ENCODE data around the gene PRODH2.

The PRODH2 gene

DNA sequence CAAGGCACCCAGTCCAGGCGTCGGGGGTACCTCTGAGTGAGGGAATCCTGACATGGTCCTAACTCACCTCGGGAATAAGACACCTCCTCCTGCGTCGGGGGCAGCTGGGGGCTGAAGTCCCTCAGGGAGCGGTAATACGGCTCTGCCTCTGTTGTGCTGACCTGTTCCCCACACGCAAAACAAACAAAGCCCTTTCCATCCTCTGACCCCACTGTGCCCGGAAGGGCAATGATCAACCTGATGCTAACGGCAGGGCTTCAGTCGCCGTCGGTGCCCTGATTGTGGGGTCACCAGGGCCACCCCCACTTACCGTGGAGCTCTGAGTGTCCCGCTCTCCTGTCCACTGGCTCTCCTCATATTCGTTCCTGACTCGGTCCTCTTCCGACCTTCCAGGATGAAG is 18.3 kb upstream of the PRODH2 start:
- no peaks in the 10 kb centered on the region for H3K36me3 ChIP-seq (ENCODE audit: insufficient read depth, low read length)
- H3K27ac ChIP-seq = no peak overlapping the region
- DNase-seq (ENCODE audit: low read depth, low spot score) = no peak

DNA sequence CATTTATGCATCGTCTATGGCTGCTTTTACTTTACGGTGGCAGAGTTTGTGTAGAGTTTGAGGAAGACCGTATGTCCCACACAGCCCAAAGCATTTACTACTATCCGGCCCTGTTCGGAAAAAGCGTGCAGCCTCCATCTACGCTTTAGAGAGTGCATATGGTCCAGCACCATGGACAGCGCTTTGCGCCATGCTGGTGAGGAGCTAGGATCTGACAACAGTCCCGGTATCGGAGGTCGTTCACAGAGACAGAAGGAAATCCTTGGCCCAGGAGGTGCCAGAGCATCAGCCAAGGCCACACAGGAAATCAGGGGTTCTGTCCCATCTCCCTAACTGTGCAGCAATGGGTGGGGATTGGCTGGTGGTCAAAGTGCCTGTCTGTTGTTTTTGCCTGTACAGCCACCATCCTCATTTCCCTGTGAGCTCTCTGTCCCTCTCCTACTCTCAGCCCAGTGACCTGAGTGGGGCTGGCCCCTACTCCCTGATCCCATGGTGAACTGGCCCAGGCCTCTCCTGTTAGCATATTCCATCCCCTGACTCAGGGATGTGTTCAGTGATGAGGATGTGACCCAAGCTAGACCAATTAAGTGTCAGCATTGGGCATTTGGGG is 16.2 kb upstream of the PRODH2 start:
- Histone ChIP-seq H3K4me3 (no peak overlapping the region), H3K36me3 (ENCODE audit: insufficient read depth, low read length) (no peaks in the 10 kb centered on the region), H3K27ac (no peak overlapping the region), H3K9me3 (ENCODE audit: low read depth, low read length) (no peaks in the 10 kb centered on the region), H3K9ac (ENCODE audit: insufficient read length) (no peak overlapping the region)
- DNase-seq (ENCODE audit: low read depth, low spot score) = peak; percentile 14
- TF ChIP-seq FOXP2 (optimal IDR thresholded peaks at IDR 0.05; ENCODE audit: control extremely low read depth, extremely low read length, insufficient read depth) (no peak), EZH2 (IDR thresholded peaks at IDR 0.05) (no peak), POLR2AphosphoS5 (IDR thresholded peaks at IDR 0.05; ENCODE audit: borderline replicate concordance, low read depth, low read length) (no peak)

More for the DNA sequence above, 18.3 kb upstream of the PRODH2 start:
- no peaks in the 10 kb centered on the region for H3K9me3 ChIP-seq (ENCODE audit: low read depth, low read length)
- H3K9ac ChIP-seq (ENCODE audit: insufficient read length) = no peak overlapping the region
- TF ChIP-seq FOXP2 (optimal IDR thresholded peaks at IDR 0.05; ENCODE audit: control extremely low read depth, extremely low read length, insufficient read depth) (no peak), EZH2 (IDR thresholded peaks at IDR 0.05) (no peak), POLR2AphosphoS5 (IDR thresholded peaks at IDR 0.05; ENCODE audit: borderline replicate concordance, low read depth, low read length) (no peak)
- no peak overlapping the region for H3K4me3 ChIP-seq

DNA sequence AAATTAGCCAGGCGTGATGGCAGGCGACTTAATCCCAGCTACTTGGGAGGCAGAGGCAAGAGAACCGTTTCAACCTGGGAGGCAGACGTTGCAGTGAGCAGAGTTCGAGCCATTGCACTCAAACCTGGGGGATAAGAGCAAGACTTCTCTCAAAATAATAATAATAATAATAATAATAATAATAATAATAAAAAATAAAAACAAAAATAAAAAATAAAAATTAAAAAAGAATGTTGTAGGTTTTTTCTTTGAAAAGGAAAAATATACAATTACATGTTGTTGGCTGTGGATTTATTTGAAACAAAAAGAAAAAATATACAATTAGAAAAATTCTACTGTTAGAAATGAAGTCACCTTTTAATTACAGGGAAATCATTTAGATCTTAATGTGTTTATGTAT is 11.5 kb upstream of the PRODH2 start:
- TF ChIP-seq POLR2AphosphoS5 (IDR thresholded peaks at IDR 0.05; ENCODE audit: borderline replicate concordance, low read depth, low read length) (no peak), FOXP2 (optimal IDR thresholded peaks at IDR 0.05; ENCODE audit: control extremely low read depth, extremely low read length, insufficient read depth) (no peak), EZH2 (IDR thresholded peaks at IDR 0.05) (no peak)
- H3K4me3 ChIP-seq = no peak overlapping the region
- H3K9me3 ChIP-seq (ENCODE audit: low read depth, low read length) = no peaks in the 10 kb centered on the region
- no peak for DNase-seq (ENCODE audit: low read depth, low spot score)
- H3K36me3 ChIP-seq (ENCODE audit: insufficient read depth, low read length) = no peaks in the 10 kb centered on the region
- no peak overlapping the region for H3K9ac ChIP-seq (ENCODE audit: insufficient read length)
- H3K27ac ChIP-seq = no peak overlapping the region

DNA sequence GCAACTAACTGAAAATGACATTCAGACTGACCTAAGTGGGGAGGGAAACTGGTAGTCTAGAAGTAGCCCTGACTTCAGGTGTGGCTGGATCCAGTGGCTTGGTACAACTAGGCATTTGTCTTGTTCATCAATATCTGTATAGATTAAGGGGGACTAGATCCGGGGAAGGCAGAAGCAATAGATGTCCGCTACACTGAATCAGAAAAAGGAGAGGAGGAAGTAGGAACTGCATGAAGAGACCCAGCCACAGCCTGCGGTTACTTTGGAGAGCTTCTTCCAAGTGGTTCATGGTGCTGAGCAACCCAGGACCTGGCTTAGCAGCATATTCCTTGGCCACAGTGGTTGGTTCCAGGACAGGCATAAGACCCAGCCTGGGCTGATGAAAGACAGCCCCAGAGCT is 9.9 kb upstream of the PRODH2 start:
- no peak for DNase-seq (ENCODE audit: low read depth, low spot score)

DNA sequence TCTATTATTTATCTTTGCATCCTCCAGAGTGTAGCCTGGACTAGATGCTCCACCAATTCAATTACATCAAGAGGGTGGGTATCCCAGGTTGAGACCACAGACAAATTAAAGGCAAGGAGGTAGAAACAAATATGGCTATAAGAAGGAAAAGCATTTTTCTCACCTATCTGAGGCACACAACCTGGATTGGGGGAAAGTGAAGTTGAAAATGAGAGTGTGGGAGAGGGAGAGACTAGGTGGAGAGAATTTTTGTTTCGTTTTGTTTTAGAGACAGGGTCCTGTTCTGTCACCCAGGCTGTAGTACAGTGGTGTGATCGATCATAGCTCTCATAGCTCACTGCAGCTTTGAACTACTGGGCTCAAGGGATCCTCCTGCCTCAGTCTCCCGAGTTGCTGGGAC is 5.8 kb upstream of the PRODH2 start:
- H3K9me3 ChIP-seq (ENCODE audit: low read depth, low read length) = no peaks in the 10 kb centered on the region
- DNase-seq (ENCODE audit: low read depth, low spot score) = no peak
- no peak overlapping the region for H3K9ac ChIP-seq (ENCODE audit: insufficient read length)
- H3K36me3 ChIP-seq (ENCODE audit: insufficient read depth, low read length) = no peaks in the 10 kb centered on the region
- TF ChIP-seq FOXP2 (optimal IDR thresholded peaks at IDR 0.05; ENCODE audit: control extremely low read depth, extremely low read length, insufficient read depth) (no peak), EZH2 (IDR thresholded peaks at IDR 0.05) (no peak), POLR2AphosphoS5 (IDR thresholded peaks at IDR 0.05; ENCODE audit: borderline replicate concordance, low read depth, low read length) (no peak)
- H3K4me3 ChIP-seq = no peak overlapping the region
- H3K27ac ChIP-seq = no peak overlapping the region

More for the DNA sequence above, 9.9 kb upstream of the PRODH2 start:
- no peak overlapping the region for H3K9ac ChIP-seq (ENCODE audit: insufficient read length)
- no peaks in the 10 kb centered on the region for H3K9me3 ChIP-seq (ENCODE audit: low read depth, low read length)
- H3K4me3 ChIP-seq = no peak overlapping the region
- TF ChIP-seq EZH2 (IDR thresholded peaks at IDR 0.05) = no peak
- no peak for TF ChIP-seq POLR2AphosphoS5 (IDR thresholded peaks at IDR 0.05; ENCODE audit: borderline replicate concordance, low read depth, low read length)
- no peak for TF ChIP-seq FOXP2 (optimal IDR thresholded peaks at IDR 0.05; ENCODE audit: control extremely low read depth, extremely low read length, insufficient read depth)
- no peak overlapping the region for H3K27ac ChIP-seq
- H3K36me3 ChIP-seq (ENCODE audit: insufficient read depth, low read length) = no peaks in the 10 kb centered on the region

DNA sequence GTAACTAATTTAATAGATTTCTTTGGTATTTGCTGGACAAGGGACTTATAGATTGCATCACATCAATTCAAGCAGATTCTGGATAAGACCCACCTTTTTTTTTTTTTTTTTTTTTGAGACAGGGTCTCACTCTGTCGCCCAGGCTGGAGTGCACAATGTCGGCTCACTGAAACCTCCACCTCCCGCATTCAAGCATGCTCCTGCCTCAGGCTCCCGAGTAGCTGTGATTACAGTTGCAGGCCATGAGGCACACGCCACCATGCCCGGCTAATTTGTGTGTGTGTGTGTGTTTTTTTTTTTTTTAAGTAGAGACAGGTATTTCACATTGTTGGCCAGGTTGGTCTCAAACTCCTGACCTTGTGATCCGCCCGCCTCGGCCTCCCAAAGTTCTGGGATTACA is 4.2 kb upstream of the PRODH2 start:
- Histone ChIP-seq H3K9ac (ENCODE audit: insufficient read length) (no peak overlapping the region), H3K27ac (no peak overlapping the region), H3K9me3 (ENCODE audit: low read depth, low read length) (no peaks in the 10 kb centered on the region), H3K36me3 (ENCODE audit: insufficient read depth, low read length) (no peaks in the 10 kb centered on the region), H3K4me3 (no peak overlapping the region)
- TF ChIP-seq EZH2 (IDR thresholded peaks at IDR 0.05) = no peak
- no peak for TF ChIP-seq FOXP2 (optimal IDR thresholded peaks at IDR 0.05; ENCODE audit: control extremely low read depth, extremely low read length, insufficient read depth)
- no peak for TF ChIP-seq POLR2AphosphoS5 (IDR thresholded peaks at IDR 0.05; ENCODE audit: borderline replicate concordance, low read depth, low read length)
- DNase-seq (ENCODE audit: low read depth, low spot score) = no peak

DNA sequence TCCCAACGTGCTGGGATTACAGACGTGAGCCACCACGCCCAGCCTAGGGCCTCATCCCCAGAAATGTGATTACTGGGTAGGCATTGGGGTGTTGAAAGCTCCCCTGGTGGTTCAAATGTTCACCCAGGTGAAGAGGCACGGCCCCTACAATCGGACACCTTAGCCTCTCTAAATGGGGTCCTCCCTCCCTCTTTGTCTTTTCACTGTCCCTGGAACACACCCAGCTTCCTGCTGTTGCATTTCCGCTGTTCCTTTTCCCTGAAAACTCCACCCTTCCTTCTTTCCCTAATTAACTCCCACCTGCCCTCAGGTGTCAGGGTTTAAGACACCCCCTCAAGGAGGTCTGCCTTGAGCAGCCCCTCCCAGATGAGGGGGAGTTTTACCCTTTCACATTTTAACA is 3.6 kb upstream of the PRODH2 start:
- Histone ChIP-seq H3K4me3 (no peak overlapping the region), H3K27ac (no peak overlapping the region), H3K9me3 (ENCODE audit: low read depth, low read length) (no peaks in the 10 kb centered on the region), H3K36me3 (ENCODE audit: insufficient read depth, low read length) (no peaks in the 10 kb centered on the region), H3K9ac (ENCODE audit: insufficient read length) (no peak overlapping the region)
- no peak for DNase-seq (ENCODE audit: low read depth, low spot score)
- TF ChIP-seq FOXP2 (optimal IDR thresholded peaks at IDR 0.05; ENCODE audit: control extremely low read depth, extremely low read length, insufficient read depth) = no peak
- TF ChIP-seq EZH2 (IDR thresholded peaks at IDR 0.05) = no peak

DNA sequence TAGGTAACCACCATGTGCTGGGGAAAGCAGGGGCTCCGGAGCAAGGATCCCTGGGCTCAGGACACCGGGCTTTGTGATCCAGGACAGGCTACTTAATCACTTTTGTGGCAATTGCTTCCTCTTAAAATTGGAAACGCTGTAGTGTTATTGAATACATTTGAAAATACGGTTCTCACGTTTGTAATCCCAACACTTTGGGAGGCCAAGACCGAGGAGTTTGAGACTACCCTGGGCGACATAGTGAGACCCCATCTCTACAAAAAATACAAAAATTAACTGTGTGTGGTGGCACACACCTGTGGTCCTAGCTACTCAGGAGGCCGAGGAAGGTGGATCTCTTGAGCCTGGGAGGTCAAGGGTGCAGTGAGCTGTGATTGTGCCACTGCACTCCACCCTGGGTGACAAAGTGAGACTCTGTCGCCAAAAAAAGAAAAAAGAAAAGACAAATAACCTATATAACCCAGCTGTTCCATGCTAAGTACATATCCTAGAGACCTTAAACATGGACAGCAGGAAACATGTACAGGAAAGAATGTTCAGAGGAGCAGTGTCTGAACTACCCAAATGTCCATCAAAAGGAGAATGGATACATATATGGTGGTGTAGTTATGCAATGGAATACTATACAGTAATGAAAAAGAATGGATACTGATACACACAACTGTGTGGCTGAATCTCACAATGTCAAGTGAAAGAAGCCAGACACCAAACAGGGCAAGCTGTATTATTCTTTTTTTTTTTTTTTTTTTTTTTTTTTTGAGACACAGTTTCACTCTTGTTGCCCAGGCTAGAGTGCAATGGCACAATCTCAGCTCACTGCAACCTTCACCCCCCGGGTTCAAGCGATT is 622 bp upstream of the PRODH2 start:
- Histone ChIP-seq H3K36me3 (ENCODE audit: insufficient read depth, low read length) (no peaks in the 10 kb centered on the region), H3K9me3 (ENCODE audit: low read depth, low read length) (no peaks in the 10 kb centered on the region), H3K27ac (no peak overlapping the region), H3K4me3 (no peak overlapping the region), H3K9ac (ENCODE audit: insufficient read length) (no peak overlapping the region)
- no peak for TF ChIP-seq FOXP2 (optimal IDR thresholded peaks at IDR 0.05; ENCODE audit: control extremely low read depth, extremely low read length, insufficient read depth)
- TF ChIP-seq EZH2 (IDR thresholded peaks at IDR 0.05) = no peak
- no peak for TF ChIP-seq POLR2AphosphoS5 (IDR thresholded peaks at IDR 0.05; ENCODE audit: borderline replicate concordance, low read depth, low read length)
- DNase-seq (ENCODE audit: low read depth, low spot score) = no peak
